Lower lobe of right lung (tissue), 2 donors: ENCODE results near the gene CBFA2T2. TPM values are rescaled to one million over a fixed set of nuclear protein-coding genes. Genes with fewer than 3 reads are reported as not detected.
"Not testable (repeated sequence)": the region's sequence is repeated elsewhere in the genome, so short reads cannot be mapped to it uniquely, and the experiment has no call there.

ENCODE experiments used
- ATAC-seq, 2 donors: fragments of 200-7000 bp; cut with Tn5 transposase; one replicate each; pipeline ENCODE4 v1.9.1; 2020 to 2022; ENCODE audit warnings: mild to moderate bottlenecking in 2 of 2, moderate library complexity in 2 of 2
- DNase-seq: peaks from one replicate; pipeline ENCODE4 v3.0.0-alpha.2; 2020
- H3K27ac ChIP-seq: fragments of 200-600 bp; one replicate; pipeline ENCODE4 v1.8.0; 2022
- H3K27me3 ChIP-seq: fragments of 200-600 bp; one replicate; pipeline ENCODE4 v1.8.0; 2022; ENCODE audit warnings: low read depth
- H3K36me3 ChIP-seq: fragments of 200-600 bp; one replicate; pipeline ENCODE4 v1.8.0; 2022; ENCODE audit warnings: mild to moderate bottlenecking
- H3K4me1 ChIP-seq: fragments of 200-600 bp; one replicate; pipeline ENCODE4 v1.8.0; 2022
- H3K4me3 ChIP-seq: fragments of 200-600 bp; one replicate; pipeline ENCODE4 v1.8.0; 2022; ENCODE audit warnings: mild to moderate bottlenecking
- H3K9me3 ChIP-seq: fragments of 200-600 bp; one replicate; pipeline ENCODE4 v1.8.0; 2022
- CTCF ChIP-seq: fragments of 200-600 bp; IDR thresholded peaks from one replicate; pipeline ENCODE4 v1.8.0; 2022; ENCODE audit warnings: antibody characterized with exemption, mild to moderate bottlenecking
- intact Hi-C: fragments of 100-400 bp; cut with DNase I; formaldehyde crosslinking; loops from one replicate; pipeline ENCODE4 v1.11.0; 2022
- total RNA-seq: library from RNA; stranded (reverse); fragmentation: NEBNext Ultra II Directional; extraction: Animal tissue kit (Norgen Biotek cat#: 25700); gene quantifications from one replicate; pipeline ENCODE4 v1.2.1, GENCODE V29; 2021
- donor health status: DM: no; HTN: yes; CAD: no; lungs with severe emphysema.

CBFA2T2 gene
- total RNA-seq, 1 donor from 2014 or later, result 18.2 TPM

- Histone ChIP-seq H3K9me3 (no peaks in the 10 kb centered on the region), H3K4me1 (no peaks in the 10 kb centered on the region), H3K4me3 (no peak overlapping the region), H3K27me3 (no peaks in the 10 kb centered on the region), H3K36me3 (peaks cover 88% of the 10 kb centered on the region), H3K27ac (no peak overlapping the region)
- no peak for ATAC-seq
- TF ChIP-seq CTCF, result no peak
- no peak for DNase-seq
- intact Hi-C loops, result no loop called here
Measured at GRCh38 chr20:33640287-33640686, 150.4 kb downstream of the CBFA2T2 start.

GRCh38 chr20:33644313-33645071 lies 154.6 kb downstream of the CBFA2T2 start:
- no peak for ATAC-seq
- peaks cover 28% of the 10 kb centered on the region for H3K4me1 ChIP-seq
- peaks cover 60% of the 10 kb centered on the region for H3K36me3 ChIP-seq

GRCh38 chr20:33645072-33645358 lies 155.1 kb downstream of the CBFA2T2 start:
- TF ChIP-seq CTCF, result no peak
- H3K9me3 ChIP-seq, result no peaks in the 10 kb centered on the region
- no peak for ATAC-seq
- peaks cover 28% of the 10 kb centered on the region for H3K4me1 ChIP-seq
- no peak overlapping the region for H3K4me3 ChIP-seq
- intact Hi-C loops, result no loop called here
- no peaks in the 10 kb centered on the region for H3K27me3 ChIP-seq
- no peak for DNase-seq
- no peak overlapping the region for H3K27ac ChIP-seq
- H3K36me3 ChIP-seq, result peaks cover 55% of the 10 kb centered on the region

More at GRCh38 chr20:33644313-33645071, 154.6 kb downstream of the CBFA2T2 start:
- no peak overlapping the region for H3K4me3 ChIP-seq
- H3K9me3 ChIP-seq, result no peaks in the 10 kb centered on the region
- H3K27me3 ChIP-seq, result no peaks in the 10 kb centered on the region
- no peak for DNase-seq
- intact Hi-C loops, result no loop called here
- no peak for TF ChIP-seq CTCF
- no peak overlapping the region for H3K27ac ChIP-seq

- DNase-seq, result no peak
- Histone ChIP-seq H3K36me3 (peaks cover 52% of the 10 kb centered on the region), H3K4me1 (peaks cover 28% of the 10 kb centered on the region), H3K4me3 (no peak overlapping the region), H3K9me3 (no peaks in the 10 kb centered on the region), H3K27ac (no peak overlapping the region), H3K27me3 (no peaks in the 10 kb centered on the region)
- no peak for TF ChIP-seq CTCF
- no peak for ATAC-seq
- intact Hi-C loops, result no loop called here
Measured at GRCh38 chr20:33645396-33645795, 155.5 kb downstream of the CBFA2T2 start.

GRCh38 chr20:33646191-33646590 lies 156.3 kb downstream of the CBFA2T2 start:
- Histone ChIP-seq H3K36me3 (peaks cover 44% of the 10 kb centered on the region), H3K4me1 (peaks cover 28% of the 10 kb centered on the region), H3K4me3 (no peak overlapping the region), H3K9me3 (no peaks in the 10 kb centered on the region), H3K27ac (no peak overlapping the region), H3K27me3 (no peaks in the 10 kb centered on the region)
- intact Hi-C loops, result no loop called here
- no peak for ATAC-seq
- no peak for DNase-seq
- TF ChIP-seq CTCF, result no peak

GRCh38 chr20:33646959-33647602 lies 157.2 kb downstream of the CBFA2T2 start:
- H3K9me3 ChIP-seq, intact Hi-C loops, ATAC-seq, H3K27me3 ChIP-seq, DNase-seq, H3K4me3 ChIP-seq: not testable (repeated sequence)
- H3K27ac ChIP-seq, result peak overlapping the region; percentile 3
- peaks cover 28% of the 10 kb centered on the region for H3K4me1 ChIP-seq
- H3K36me3 ChIP-seq, result peaks cover 38% of the 10 kb centered on the region
